GM12878 (cell line): ENCODE measurements around the gene IRX4. TPM values are rescaled to one million over a fixed set of nuclear protein-coding genes. Genes with fewer than 3 reads are reported as not detected.

Experiments used
- ATAC-seq: fragments of 200-7000 bp; cut with Tn5 transposase; 3 replicates; pipeline ENCODE4 v1.9.1; 2020; ENCODE audit warnings: mild to moderate bottlenecking, moderate library complexity
- BruUV-seq: library from RNA; stranded (reverse); fragments of 400-500 nt; replicated peaks from 2 replicates; lab custom pipeline; 2021; lab: Mats Ljungman, UMichigan
- CTCF ChIA-PET: fragments of 300-600 bp; sonication (Branson Sonifier 250); formaldehyde crosslinking; extraction: SDS; loops from one replicate; lab custom pipeline; 2021; ENCODE audit warnings: inconsistent platforms; lab: Yijun Ruan, JAX
- POLR2A ChIA-PET: fragments of 350-600 bp; formaldehyde crosslinking; extraction: SDS; loops from one replicate; lab custom pipeline; 2021; ENCODE audit warnings: inconsistent platforms; lab: Charles Lee
- RAD21 ChIA-PET: fragments of 300-600 bp; sonication (Branson Sonifier 250); formaldehyde crosslinking; loops from one replicate; lab custom pipeline; 2023; ENCODE audit warnings: antibody characterized with exemption; ENCODE audit not compliant: unreplicated experiment; lab: Charles Lee
- SMC1A ChIA-PET: fragments of 300-600 bp; sonication (Branson Sonifier 250); formaldehyde crosslinking; loops from one replicate; lab custom pipeline; 2023; ENCODE audit not compliant: unreplicated experiment, uncharacterized antibody; lab: Charles Lee
- DNase-seq: peaks from one replicate; pipeline ENCODE4 v3.0.0-alpha.2; 2011; ENCODE audit warnings: low read depth, low spot score
- FAIRE-seq: peaks from 3 replicates; lab custom pipeline; 2011; peaks lifted over from hg19 to GRCh38; lab: Jason Lieb, UNC
- H2AFZ ChIP-seq: 2 replicates; pipeline ENCODE4 v1.6.0; 2011; ENCODE audit warnings: low read depth, low read length, control low read depth; ENCODE audit not compliant: control insufficient read depth
- H3K27ac ChIP-seq: 2 replicates; pipeline ENCODE4 v1.5.1; 2011; ENCODE audit warnings: control low read depth; ENCODE audit not compliant: control insufficient read depth, insufficient read depth
- H3K27me3 ChIP-seq, 2 experiments: replicated peaks in 1 of 2; 2 replicates each; pipeline versions ENCODE4 v1.6.0 to v1.6.1; 2011; ENCODE audit warnings: low read length in 1 of 2; ENCODE audit not compliant: control insufficient read depth in 2 of 2, insufficient read depth in 2 of 2
- H3K36me3 ChIP-seq, 2 experiments: 2 replicates each; pipeline ENCODE4 v1.5.1; 2011; ENCODE audit warnings: low read length in 1 of 2; ENCODE audit not compliant: control insufficient read depth in 2 of 2, insufficient read depth in 2 of 2
- H3K4me1 ChIP-seq: 2 replicates; pipeline ENCODE4 v1.6.1; 2011; ENCODE audit warnings: mild to moderate bottlenecking, low read length, moderate library complexity, mixed read lengths; ENCODE audit not compliant: control insufficient read depth, insufficient read depth
- H3K4me2 ChIP-seq: 2 replicates; pipeline ENCODE4 v1.6.0; 2011; ENCODE audit warnings: control low read depth; ENCODE audit not compliant: control insufficient read depth, insufficient read depth
- H3K4me3 ChIP-seq: fragments of 200-600 bp; sonication (generic); 2 replicates; pipeline ENCODE4 v1.5.1; 2016
- H3K79me2 ChIP-seq: 2 replicates; pipeline ENCODE4 v1.6.0; 2011; ENCODE audit warnings: low read length; ENCODE audit not compliant: control insufficient read depth, insufficient read depth
- H3K9ac ChIP-seq: 2 replicates; pipeline ENCODE4 v1.8.0; 2011; ENCODE audit warnings: low read length, control low read depth, mixed read lengths; ENCODE audit not compliant: control insufficient read depth, insufficient read depth
- H3K9me3 ChIP-seq: replicated peaks from 3 replicates; pipeline ENCODE4 v1.5.1; 2011; ENCODE audit warnings: mild to moderate bottlenecking, low read length; ENCODE audit not compliant: control insufficient read depth, insufficient read depth
- H4K20me1 ChIP-seq: 2 replicates; pipeline ENCODE4 v1.6.0; 2011; ENCODE audit not compliant: control insufficient read depth, insufficient read depth
- CHD1 ChIP-seq: IDR thresholded peaks from 2 replicates; pipeline ENCODE4 v1.6.1; 2012; ENCODE audit warnings: low read depth, low read length, improper control_type of control experiment
- IRF4 ChIP-seq: IDR thresholded peaks from 2 replicates; pipeline ENCODE4 v1.6.1; 2011; ENCODE audit warnings: low read depth, low read length
- NFXL1 ChIP-seq: fragments of 450-650 bp; IDR thresholded peaks from 2 replicates; pipeline ENCODE4 v1.6.1; 2017; ENCODE audit warnings: antibody characterized with exemption, mild to moderate bottlenecking, borderline replicate concordance
- PAX5 ChIP-seq: IDR thresholded peaks from 2 replicates; pipeline ENCODE4 v1.6.1; 2011; ENCODE audit warnings: low read depth, low read length, borderline replicate concordance
- PML ChIP-seq: IDR thresholded peaks from 2 replicates; pipeline ENCODE4 v1.6.1; 2012; ENCODE audit warnings: low read length, inconsistent platforms
- POLR2A ChIP-seq: IDR thresholded peaks from 2 replicates; pipeline ENCODE4 v1.6.1; 2011; ENCODE audit warnings: low read depth, mild to moderate bottlenecking, low read length
- RCOR1 ChIP-seq: conservative IDR thresholded peaks from 2 replicates; pipeline ENCODE4 v1.6.1; 2012; ENCODE audit warnings: low read depth, low read length, improper control_type of control experiment
- SKIL ChIP-seq: fragments of 450-650 bp; IDR thresholded peaks from 2 replicates; pipeline ENCODE4 v1.6.1; 2017; ENCODE audit warnings: mild to moderate bottlenecking, low read depth, inconsistent platforms; ENCODE audit not compliant: poor library complexity, severe bottlenecking
- SREBF2 ChIP-seq: IDR thresholded peaks from 2 replicates; pipeline ENCODE4 v1.6.1; 2012; ENCODE audit warnings: mild to moderate bottlenecking, low read length
- STAT3 ChIP-seq: IDR thresholded peaks from 2 replicates; pipeline ENCODE4 v1.6.1; 2011; ENCODE audit warnings: low read depth, low read length, improper control_type of control experiment
- WGBS: methylation state at CpG from one replicate; pipeline ENCODE4 v1.1.6; 2016; ENCODE audit warnings: low lambda C conversion rate; ENCODE audit not compliant: insufficient replicate concordance, insufficient coverage; ENCODE audit errors: missing lambda C conversion rate; 5-methylcytosine and 5-hydroxymethylcytosine counted together
- in situ Hi-C: fragments of 300-500 bp; cut with MboI; formaldehyde crosslinking; loops from 9 replicates; pipeline ENCODE4 v1.14.3; 2018; ENCODE audit warnings: mixed read lengths
- intact Hi-C: fragments of 100-400 bp; cut with micrococcal nuclease; formaldehyde crosslinking; loops from one replicate; pipeline ENCODE4 v1.14.2; 2022; ENCODE audit not compliant: unreplicated experiment
- polyA plus RNA-seq, 11 experiments: library from polyadenylated mRNA; depleted of rRNA in 4 of 11; unstranded in 6 of 11; stranded (reverse) in 5 of 11; fragments of >200 nt; fragmentation: Nextera tagmentation in 4 of 11; fragmentation: Illumina TruSeq in 1 of 11; extraction: Ambion mirVana in 4 of 11; extraction: Trizol in 1 of 11; gene quantifications; 1 replicate in 1 of 11; 2 replicates in 10 of 11; pipeline versions ENCODE4 v1.2.1 to v1.2.3, GENCODE V29; 2011 to 2016; ENCODE audit warnings: inconsistent platforms in 2 of 11, missing spikeins in 2 of 11, low read depth in 1 of 11
- total RNA-seq, 4 experiments: library from RNA; depleted of rRNA in 3 of 4; stranded (reverse); fragments of >200 nt in 3 of 4; fragmentation: Illumina TruSeq in 1 of 4; extraction: Trizol in 1 of 4; gene quantifications; 2 replicates each; pipeline versions ENCODE4 v1.2.1 to v1.2.3, GENCODE V29; 2013 to 2021
- TF ChIP-seq, protein P1 (sequence below): fragments of 450-650 bp; conservative IDR thresholded peaks from 2 replicates; pipeline ENCODE4 v1.6.1; 2017; ENCODE audit warnings: mild to moderate bottlenecking, moderate library complexity
- TF ChIP-seq, protein P2 (sequence below): IDR thresholded peaks from 2 replicates; pipeline ENCODE4 v1.6.1; 2011; ENCODE audit warnings: mild to moderate bottlenecking, low read depth, low read length, moderate library complexity; ENCODE audit not compliant: insufficient replicate concordance

IRX4 gene
- total and polyA plus RNA-seq, 10 of the 15 experiments (the other 5 are each of a cell fraction or from before 2014, with no cell fraction given): not detected

DNA sequence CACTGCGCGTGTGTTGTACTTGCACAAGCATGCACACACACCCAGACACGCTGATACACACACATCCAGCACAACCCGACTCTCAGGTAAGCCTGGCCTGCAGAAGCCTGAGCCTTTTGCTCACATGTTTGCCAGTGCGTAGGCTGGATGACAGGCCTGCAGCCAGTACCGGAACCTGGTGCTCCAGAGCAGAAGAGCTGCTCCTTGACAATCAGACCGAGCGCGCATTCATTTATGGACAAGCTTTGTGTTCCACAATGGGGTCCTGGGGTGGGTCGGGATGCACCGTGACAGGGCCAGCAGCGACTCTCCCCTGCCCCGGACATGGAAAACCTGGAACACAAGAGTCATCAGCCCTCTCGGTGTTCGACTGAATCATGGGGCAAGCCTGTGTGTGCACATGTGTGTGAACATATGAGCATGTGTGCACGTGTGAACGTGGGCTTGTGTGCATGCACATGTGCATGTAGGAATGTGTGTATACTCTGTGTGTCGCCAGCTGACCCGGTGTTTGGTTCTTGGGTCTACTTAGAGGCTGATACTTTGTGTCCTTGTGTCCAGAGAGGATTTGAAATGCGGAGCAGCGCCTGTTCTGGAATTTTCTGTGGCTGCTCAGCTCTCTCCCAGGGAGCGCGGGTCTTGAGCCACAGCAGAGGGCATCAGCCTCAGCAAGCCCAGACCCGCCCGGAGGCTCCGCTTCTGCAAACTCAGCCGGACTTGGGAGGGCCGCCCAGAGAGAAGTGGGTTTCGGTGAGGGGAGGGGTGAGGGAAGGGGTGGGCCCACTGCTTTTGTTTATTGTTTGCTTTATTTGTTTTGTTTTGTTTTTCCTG lies 32.2 kb downstream of the IRX4 start:
- Histone ChIP-seq H3K4me2 (no peak overlapping the region), H3K9ac (no peak overlapping the region), H3K79me2 (no peaks in the 10 kb centered on the region), H3K9me3 (no peaks in the 10 kb centered on the region), H3K27me3 (no peaks in the 10 kb centered on the region; a peak in 3 of 4 replicates), H3K27ac (no peak overlapping the region), H3K36me3 (no peaks in the 10 kb centered on the region), H2AFZ (no peak overlapping the region), H3K4me1 (no peaks in the 10 kb centered on the region), H4K20me1 (no peaks in the 10 kb centered on the region), H3K4me3 (no peak overlapping the region)
- intact Hi-C loops: no loop called here
- DNase-seq: no peak
- SMC1A ChIA-PET: no interaction called here
- no peak for FAIRE-seq
- POLR2A ChIA-PET: no interaction called here
- BruUV-seq: no TSS peak
- 49% methylated on average over 29 of the region's 29 CpGs for WGBS
- no peak for ATAC-seq
- in situ Hi-C loops: no loop called here
- RAD21 ChIA-PET: no interaction called here
- CTCF ChIA-PET: no interaction called here
- TF ChIP-seq RCOR1: no peak

DNA sequence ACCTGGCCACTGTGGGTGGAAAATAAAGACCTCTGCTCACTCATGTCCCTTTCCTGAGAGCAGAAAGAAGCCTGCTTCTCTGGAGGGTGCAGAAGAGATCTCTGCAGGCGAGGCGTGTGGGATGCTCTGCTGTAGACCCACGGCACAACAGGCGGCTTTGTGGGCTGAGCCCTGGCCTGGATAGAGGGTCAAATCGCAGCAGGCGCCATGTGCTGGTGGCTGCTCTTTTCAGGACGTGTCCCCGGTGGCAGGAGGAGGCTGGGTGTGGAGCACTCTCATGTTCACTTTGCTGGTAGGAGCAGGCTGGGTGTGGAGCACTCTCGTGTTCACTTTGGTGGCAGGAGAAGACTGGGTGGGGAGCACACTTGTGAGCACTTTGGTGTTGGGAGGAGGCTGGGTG lies 35.1 kb downstream of the IRX4 start:
- Histone ChIP-seq H2AFZ (no peak overlapping the region), H3K4me1 (no peaks in the 10 kb centered on the region), H4K20me1 (no peaks in the 10 kb centered on the region), H3K79me2 (no peaks in the 10 kb centered on the region), H3K27me3 (no peaks in the 10 kb centered on the region; a peak in 3 of 4 replicates), H3K9ac (no peak overlapping the region), H3K4me2 (no peak overlapping the region), H3K9me3 (no peaks in the 10 kb centered on the region), H3K36me3 (no peaks in the 10 kb centered on the region), H3K4me3 (no peak overlapping the region), H3K27ac (no peak overlapping the region)
- DNase-seq (no peak), FAIRE-seq (no peak), ATAC-seq (no peak)
- in situ Hi-C loops (no loop called here), intact Hi-C loops (no loop called here)
- ChIA-PET RAD21 (no interaction called here), CTCF (no interaction called here), POLR2A (no interaction called here), SMC1A (no interaction called here)
- BruUV-seq: no TSS peak
- WGBS: 16% methylated on average over 9 of the region's 9 CpGs
- TF ChIP-seq POLR2A (no peak), IRF4 (no peak), SREBF2 (no peak), PAX5 (no peak), CHD1 (no peak), PML (no peak), NFXL1 (no peak), STAT3 (no peak), SKIL (no peak)
- TF ChIP-seq, protein P1, sequence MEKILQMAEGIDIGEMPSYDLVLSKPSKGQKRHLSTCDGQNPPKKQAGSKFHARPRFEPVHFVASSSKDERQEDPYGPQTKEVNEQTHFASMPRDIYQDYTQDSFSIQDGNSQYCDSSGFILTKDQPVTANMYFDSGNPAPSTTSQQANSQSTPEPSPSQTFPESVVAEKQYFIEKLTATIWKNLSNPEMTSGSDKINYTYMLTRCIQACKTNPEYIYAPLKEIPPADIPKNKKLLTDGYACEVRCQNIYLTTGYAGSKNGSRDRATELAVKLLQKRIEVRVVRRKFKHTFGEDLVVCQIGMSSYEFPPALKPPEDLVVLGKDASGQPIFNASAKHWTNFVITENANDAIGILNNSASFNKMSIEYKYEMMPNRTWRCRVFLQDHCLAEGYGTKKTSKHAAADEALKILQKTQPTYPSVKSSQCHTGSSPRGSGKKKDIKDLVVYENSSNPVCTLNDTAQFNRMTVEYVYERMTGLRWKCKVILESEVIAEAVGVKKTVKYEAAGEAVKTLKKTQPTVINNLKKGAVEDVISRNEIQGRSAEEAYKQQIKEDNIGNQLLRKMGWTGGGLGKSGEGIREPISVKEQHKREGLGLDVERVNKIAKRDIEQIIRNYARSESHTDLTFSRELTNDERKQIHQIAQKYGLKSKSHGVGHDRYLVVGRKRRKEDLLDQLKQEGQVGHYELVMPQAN: no peak
- TF ChIP-seq, protein P2, sequence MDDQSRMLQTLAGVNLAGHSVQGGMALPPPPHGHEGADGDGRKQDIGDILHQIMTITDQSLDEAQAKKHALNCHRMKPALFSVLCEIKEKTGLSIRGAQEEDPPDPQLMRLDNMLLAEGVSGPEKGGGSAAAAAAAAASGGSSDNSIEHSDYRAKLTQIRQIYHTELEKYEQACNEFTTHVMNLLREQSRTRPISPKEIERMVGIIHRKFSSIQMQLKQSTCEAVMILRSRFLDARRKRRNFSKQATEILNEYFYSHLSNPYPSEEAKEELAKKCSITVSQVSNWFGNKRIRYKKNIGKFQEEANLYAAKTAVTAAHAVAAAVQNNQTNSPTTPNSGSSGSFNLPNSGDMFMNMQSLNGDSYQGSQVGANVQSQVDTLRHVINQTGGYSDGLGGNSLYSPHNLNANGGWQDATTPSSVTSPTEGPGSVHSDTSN: no peak
